NCI-H187 (cell line): ENCODE measurements around the gene PRPF8.

Experiments
- DNase-seq, 2 experiments: peaks; one replicate each; lab custom pipeline; 2025; lab: John Stamatoyannopoulos, UW

PRPF8 gene

GRCh38 chr17:1626333-1626732, 58.3 kb downstream of the PRPF8 start:
- no peak for DNase-seq

GRCh38 chr17:1625581-1625980, 59.1 kb downstream of the PRPF8 start:
- DNase-seq = no peak

GRCh38 chr17:1625053-1625452, 59.6 kb downstream of the PRPF8 start:
- DNase-seq = no peak

- DNase-seq = no peak
Observed at GRCh38 chr17:1624650-1625049, 60.0 kb downstream of the PRPF8 start.

- DNase-seq = no peak
Observed at GRCh38 chr17:1623057-1623630, 61.5 kb downstream of the PRPF8 start.

- DNase-seq = no peak
Observed at GRCh38 chr17:1621273-1621954, 63.3 kb downstream of the PRPF8 start.

GRCh38 chr17:1620486-1620885, 64.2 kb downstream of the PRPF8 start:
- no peak for DNase-seq

- DNase-seq = no peak
Observed at GRCh38 chr17:1617620-1618174, 67.0 kb downstream of the PRPF8 start.

- no peak for DNase-seq
Observed at GRCh38 chr17:1616101-1616500, 68.6 kb downstream of the PRPF8 start.

GRCh38 chr17:1612400-1612799, 72.3 kb downstream of the PRPF8 start:
- DNase-seq = no peak

- no peak for DNase-seq
Observed at GRCh38 chr17:1611715-1612114, 73.0 kb downstream of the PRPF8 start.

- DNase-seq = no peak
Observed at GRCh38 chr17:1608676-1609075, 76.0 kb downstream of the PRPF8 start.

GRCh38 chr17:1607971-1608320, 76.7 kb downstream of the PRPF8 start:
- DNase-seq = no peak

- no peak for DNase-seq
Observed at GRCh38 chr17:1606352-1606985, 78.2 kb downstream of the PRPF8 start.

- DNase-seq = no peak
Observed at GRCh38 chr17:1605681-1606351, 78.9 kb downstream of the PRPF8 start.

GRCh38 chr17:1604831-1605528, 79.7 kb downstream of the PRPF8 start:
- no peak for DNase-seq

- DNase-seq = no peak
Observed at GRCh38 chr17:1601571-1601970, 83.1 kb downstream of the PRPF8 start.
